HG02798 (cell line): Measurements from ENCODE around the gene SIM1.

Experiments used
- ATAC-seq: cut with Tn5 transposase; IDR thresholded peaks from one replicate; pipeline ENCODE4 v1.9.1; 2021; ENCODE audit warnings: mild to moderate bottlenecking; ENCODE audit not compliant: unreplicated experiment, poor library complexity

SIM1 gene

DNA sequence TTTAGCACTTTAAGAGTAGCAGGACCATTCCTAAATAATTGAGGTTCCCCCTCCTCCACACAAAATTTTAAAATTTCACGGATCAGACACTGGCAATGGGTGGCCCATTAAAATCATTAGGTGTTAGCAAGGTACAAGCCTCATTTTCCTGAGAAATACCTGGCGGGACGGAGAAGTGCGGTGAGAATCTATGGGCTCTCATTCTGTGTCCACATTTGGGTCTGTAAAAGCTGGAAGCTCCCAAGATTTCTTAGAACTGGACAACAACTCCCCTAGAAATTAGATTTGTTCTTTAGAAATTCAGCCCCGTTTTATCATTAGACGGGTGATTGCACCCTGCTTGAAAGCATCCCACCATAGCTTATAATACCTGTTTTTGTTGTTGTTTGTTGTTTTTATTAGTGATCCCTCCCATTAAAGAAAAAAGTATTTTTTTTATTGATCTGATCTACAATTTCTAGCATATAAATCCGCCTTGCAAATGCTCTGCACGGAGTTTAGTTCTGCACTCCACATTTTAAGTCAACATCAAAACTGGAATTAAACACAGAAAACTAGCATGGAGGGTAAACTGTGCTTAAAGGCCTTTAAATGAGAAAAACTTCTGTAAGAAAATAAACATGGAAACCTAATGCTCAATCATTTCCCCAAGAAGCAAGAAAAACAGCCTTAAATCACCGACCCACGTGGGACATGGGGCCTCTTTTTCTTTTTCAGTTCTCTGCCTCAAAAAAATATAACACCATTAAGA, 5.7 kb downstream of the SIM1 start:
- ATAC-seq = no peak

DNA sequence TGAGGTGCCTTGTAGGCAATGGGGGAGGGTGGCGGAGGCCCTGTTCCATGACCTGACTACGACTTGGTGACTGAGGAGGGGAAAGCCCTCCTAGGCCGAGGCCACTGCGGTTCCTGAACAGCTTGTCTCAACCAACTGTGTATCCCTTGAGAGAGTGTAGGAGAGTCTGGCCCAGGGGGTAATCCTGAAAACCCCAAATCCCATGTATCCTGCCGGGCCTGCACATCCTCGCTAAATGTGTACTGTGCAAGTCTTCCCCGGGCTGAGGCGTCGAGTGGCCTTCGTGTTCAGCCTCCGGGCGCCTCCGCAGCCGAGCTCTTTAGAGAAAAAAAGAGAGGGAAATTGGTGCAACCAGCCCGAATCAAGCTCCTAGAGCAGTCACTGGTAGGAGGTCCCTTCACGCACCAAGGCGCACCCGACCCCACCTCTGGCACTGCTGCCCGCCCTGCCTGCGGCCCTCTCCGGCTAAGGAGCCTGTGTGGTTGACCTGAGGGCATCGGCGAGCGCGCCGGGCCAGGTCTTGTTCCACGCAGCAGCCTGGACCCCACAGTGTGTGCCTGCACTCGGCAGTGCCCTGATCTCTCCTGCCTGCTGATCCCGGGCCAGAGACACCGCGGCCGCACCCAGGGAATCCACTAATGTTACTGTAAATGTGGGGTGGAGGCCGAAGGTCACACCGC, 7.3 kb downstream of the SIM1 start:
- no peak for ATAC-seq

DNA sequence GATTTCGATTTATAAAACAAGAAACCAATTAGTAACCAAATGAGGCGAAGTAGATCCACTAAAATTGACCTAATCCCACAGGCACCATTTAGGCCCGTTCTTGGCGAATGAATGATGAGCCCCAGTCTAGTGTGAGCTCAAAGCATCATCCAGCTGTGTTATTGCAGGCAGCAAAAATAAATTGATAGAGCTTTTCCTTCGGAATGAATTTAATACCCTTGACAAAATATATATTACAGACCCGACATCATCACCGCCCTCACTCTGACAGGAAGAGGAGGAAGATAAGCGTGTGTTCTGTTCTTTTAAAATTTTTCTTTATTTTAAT, 7.8 kb downstream of the SIM1 start:
- ATAC-seq = no peak

DNA sequence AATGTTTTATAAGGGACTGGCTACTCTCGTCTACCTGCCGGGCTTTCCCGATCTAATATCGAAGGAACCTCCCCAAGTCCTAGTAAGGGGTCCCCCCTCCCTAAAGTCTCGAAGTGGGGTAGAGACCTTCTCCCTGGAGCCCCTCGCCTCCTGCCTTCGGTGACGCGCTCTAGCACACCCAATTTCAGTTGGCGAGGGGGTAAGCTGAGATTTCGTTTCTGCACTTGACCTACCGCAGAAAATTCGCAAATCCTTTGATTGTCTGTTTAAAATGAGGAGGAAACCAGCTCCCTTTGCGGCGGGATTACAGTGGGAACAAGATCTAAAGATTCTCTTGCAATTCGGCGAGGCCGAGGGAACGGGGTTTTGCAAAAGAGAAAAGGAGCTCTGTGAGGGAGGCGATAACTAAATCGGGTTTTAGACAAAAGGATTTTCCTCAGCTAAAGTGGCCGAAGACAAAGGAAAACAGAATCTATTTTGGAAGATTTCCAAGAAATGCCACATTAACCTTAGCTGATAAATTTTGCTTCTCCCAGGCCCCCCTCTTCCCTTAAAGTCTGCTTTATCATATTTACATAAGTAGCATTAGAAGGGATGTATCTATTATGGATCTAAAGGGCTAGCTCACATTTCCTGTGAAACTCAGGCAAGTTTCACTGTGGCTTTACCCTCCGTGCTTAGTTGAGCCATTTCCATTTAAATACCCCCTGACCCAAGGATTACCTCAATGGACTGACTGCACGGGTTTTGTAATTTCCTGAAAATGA, 8.4 kb downstream of the SIM1 start:
- no peak for ATAC-seq

DNA sequence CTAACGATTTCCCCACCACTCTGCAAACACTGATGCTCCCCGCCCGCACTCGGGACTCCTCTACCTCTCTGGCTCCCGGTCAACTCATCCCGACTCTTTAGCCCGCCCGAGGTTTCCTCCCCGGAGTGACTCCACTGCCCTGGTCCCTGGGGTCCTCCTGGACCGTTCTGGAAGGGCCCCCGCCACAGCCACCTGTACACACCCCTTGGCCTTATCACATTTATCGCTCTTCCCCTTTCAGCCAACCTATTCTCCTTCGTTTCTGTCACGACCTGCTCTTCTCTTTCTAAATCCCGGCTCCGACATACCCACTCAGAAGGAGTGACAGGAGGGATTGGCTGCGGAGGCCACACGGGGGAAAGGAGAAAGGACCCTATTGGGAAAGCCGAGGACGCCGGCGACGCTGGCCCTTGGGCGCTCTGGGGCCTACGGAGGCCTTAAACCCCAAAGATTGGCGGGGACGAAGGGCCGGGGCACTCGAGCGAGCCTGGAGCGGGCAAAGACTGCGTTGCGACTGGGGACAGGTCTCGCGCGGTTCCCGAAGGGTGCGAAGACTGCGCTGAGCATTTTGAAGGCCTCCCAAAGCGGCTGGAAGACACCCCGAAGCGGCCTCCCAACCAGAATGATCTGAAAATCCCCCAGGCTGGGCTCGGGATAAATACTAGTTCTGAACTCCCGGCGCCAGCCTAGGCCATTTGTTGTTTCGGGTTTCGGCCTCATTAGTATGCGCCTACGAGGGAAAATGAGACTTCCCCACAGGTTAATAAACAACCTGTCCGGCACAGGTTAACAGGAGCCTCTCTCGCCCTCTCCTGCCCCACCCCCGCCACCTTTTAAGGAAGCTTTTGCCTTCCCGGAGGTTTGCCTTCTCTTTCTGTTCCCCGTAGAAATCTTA, 9.2 kb downstream of the SIM1 start:
- no peak for ATAC-seq

DNA sequence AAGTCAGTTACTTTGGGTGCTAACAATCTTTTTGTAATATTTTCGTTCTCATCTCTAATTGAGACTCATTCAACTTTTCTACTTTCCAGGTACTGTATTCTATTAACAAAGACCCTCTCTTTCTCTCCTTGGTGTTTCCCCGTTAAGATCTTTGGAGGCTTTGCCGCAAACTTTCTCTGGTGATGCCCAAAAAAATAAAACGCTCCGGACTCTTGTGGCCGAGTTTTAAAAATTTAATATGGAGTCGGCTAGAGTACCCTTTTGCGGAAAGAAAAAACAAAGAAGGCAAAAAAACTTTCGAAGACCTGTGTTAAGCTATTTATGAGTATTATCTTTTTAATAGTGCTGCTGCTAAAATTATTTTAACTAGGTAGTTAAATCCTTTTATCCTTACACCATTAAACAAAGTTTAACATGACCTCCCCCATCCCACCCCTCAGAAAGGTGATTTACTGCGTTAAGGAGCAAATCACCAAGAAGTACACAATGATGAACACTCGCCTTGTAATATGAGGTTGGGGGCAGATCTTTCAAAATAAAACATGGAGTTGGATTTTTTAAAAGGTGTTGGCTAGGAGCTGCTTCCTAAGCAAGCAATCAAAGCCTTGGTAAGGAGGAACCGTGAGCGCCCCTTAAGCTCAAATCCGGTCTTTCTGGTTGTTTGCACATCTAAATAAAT, 10.0 kb downstream of the SIM1 start:
- no peak for ATAC-seq

DNA sequence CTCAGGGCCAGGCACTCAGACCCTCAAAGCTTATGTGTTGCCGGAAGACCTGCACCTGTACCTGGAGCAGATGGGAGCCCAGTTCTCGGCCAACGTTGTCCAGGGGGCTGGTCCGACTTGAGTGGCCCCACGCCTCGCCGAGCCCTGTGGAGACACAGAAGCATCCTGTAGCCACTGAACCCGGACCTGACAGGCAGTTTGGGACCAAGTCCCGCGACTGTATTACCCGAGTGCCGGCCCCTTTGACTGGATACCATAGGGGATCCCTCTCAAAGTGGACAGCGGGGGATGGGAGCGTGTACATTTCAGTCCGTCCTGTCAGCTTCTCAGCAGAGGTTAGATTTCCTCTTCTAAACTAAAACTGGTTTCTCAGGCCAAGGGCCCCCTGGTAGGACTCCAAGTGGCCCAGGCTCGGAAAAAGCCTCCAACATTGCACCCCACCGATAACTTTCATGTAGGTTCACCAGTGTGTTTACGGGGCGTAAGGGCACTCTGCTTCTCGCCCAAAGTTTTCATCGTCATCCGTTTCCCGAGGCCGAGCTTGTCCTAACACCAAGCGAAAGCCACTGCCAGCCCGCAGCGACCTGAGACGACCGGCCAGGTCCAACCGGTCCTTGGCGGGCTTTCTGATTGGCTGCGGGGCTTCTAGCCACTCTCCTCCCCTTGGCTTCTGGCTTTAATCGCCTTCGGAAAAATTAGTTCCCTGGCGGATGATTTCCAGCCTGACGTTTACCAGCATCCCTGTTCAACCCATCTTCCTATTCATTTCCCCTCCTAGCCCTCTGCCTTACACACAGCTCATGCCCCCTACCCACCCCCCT, 10.8 kb downstream of the SIM1 start:
- no peak for ATAC-seq

DNA sequence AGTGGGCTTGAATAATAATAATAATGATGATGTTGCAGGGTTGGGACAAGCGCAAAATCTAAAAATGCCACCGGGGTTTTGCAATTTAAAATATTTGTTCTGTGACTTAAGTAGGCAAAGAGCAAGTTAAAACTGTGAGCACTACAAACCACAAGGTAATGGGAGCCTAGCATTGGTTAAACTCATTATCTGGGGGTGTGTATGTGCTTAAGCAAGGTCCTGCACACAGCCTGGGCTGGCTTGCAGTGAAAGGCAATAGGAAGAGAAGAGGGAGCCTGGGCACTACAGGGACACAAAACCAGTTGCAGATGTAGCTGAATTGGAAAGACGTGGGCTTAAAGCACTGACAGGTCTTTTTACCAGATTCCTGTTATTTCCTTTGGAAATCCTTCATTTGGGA, 11.7 kb downstream of the SIM1 start:
- no peak for ATAC-seq

DNA sequence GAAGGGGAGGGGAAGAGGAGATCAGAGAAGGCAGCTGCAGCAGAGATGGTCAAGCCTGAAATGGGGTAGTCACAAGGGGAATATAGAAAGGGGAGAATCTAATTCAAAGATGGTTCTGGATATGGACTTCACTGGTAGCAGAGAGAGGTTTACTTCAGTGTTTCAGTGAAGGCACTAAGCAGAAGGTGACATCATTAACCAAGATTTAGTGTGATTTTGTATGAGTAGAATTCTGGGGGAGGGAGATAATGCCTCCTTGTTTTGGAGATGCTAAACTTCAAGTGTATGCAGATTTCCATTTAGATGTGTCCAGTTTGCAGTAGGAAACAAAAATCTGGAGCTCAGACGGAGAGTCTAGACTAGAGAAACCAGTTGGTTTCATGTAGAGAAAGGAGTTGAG, 13.1 kb downstream of the SIM1 start:
- no peak for ATAC-seq

DNA sequence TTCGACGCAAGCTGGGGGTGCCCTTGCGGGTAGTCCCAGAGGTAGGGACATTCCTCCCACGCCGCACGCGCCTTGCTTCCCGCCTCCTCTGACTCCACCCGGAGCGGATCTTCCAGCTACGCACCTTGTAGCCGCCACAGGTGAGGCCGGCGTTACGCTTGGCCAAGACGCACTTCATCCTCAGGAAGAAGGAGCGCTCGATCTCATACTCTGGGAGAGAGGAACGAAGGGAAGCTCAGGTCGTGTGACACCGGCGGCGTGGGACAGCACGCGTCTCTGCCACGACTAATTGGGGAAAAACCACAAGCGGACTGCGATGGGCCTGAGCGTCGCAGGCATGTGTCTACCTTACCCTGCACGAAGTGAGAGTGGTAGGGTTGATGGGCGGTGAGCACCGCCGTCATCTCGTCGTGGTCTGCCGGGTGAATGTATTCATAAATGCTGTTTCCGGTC, 15.5 kb downstream of the SIM1 start:
- no peak for ATAC-seq

DNA sequence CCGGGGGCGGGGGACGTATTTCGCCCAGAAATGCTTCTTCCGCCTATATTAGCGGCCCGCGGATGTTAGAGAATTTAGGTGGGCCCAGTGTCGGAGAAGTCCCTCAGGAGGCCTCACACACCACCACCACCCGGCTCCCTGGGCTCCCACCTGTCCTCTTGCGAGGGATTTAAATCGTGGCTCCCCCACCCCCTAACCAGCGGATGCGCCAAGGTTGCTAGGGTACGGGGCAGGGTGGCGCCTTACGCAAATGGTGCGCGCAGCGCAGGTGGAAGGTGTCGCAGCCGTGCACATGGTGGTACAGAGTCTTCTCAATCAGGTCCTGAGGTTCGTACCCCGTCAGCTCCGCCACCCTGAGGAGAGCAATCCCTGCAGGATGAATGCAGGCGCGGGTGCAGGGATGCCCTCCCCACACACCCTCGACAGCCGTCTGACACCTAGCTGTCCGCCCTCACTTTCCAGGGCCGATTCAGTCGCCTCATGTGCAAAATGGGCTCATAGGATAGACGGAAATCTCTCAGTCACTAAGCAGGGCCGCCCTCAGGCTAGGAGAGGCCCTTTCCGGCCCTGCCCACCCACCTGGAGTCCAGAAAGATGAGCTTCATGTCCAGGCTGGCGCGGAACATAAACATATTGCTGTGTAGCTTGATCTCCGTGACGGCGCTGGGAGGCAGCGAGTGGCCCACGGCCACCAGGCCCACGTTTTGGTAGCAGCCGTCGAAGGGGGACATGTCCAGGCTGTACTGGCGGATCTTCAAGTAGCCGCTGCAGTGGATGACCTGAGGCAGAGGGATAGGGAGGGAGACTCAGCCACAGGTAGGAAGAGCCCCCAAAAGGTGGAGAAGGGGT, 16.6 kb downstream of the SIM1 start:
- ATAC-seq = no peak

DNA sequence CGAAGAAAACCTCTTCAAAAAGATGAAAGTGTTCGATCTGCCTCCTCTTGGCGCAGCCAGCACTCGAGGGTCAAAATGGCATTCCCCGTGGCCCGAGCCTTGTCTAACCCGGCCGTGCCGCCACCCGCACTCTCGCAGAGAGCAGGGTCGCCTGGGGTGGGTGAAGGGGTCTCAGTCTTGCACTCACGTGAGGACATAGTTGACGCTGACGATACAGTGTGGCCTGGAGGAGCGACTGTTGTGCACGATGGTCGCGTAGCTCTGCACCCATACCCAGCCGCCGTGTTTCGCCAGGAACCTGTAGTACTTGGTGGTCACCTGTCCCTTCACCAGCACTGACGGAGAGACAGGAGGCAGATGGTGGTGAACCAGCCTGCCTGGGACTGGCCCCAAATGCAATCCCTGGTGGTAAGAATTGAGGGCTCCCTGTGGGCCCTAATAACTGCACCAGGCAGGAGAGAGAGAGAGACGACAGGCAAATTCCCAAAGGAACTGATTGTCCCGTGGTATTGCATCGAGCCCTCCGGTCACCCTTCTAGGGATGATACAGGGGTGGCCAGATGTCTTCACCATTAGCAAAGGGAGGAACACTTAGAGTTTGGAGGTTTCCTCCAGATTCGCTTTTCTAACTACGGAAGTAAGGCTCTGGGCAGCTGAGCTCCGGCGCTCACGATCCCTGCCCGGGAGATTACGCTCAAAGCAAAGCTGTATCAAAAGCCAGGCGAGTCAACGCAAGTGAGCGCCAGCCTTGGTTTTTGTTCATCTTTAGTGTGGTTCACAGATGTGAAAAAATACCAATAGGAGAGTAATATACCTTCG, 17.4 kb downstream of the SIM1 start:
- no peak for ATAC-seq

DNA sequence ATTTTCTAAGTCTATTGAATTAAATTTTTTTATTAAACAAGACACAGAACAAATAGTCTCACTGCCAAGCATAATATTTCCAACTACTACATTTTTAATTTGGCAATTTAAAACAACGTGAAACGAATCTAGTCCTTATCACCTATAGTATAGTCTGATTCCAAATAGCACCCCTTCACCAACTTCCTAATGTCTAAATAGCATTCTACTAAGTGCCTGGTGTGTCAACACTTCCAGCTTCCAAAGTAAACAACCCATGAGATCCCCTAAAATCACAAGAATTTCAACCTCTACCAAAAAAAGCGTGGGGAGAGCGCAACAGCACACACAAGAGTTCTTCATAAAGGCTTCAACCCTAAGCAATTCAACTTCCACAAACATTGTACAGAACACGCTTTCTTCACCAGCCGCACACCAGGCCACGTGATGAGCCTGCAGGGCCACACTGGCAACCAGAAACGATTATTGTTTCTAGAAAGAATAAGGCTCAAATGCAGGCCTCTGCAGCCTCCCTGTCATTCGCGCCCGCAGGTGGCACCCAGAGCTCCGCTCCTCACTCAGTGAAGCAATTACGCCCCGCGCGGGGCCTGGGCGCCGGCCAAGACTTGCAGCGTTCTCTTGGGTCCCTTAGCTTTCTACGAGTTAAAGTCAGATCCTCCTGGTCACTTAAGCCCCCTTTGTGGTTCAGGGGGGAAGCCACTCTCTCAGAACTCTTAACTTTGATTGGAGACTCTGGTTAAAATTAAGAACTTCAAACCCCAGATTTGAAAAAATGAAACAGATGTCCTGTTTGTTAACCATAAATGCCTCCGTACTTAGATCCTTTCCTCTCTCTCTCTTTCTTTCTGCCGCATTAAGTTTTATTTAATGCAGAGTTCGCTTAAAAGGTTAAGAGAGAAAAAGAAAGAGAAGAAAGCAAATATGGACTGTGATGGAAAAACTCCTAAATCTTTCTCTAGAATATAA, 18.3 kb downstream of the SIM1 start:
- peak; percentile 45 for ATAC-seq

DNA sequence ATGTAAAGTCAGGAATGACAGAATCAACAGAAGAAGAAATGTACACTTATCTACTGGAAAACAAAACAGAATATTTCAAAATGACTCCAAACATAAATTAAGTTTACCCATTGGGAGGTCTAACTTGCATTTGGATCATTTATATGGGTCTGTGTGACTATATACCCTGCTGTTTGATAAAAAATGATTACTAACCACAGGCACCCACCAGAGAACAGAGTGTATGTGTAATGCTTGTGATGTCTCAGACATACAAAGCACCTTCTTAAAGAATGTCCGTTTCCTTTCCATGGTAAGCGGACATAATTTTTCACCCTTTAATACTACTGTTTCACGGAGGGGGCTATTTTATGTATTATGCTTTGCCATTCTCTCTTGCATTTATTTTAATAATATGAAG, 19.2 kb downstream of the SIM1 start:
- no peak for ATAC-seq

DNA sequence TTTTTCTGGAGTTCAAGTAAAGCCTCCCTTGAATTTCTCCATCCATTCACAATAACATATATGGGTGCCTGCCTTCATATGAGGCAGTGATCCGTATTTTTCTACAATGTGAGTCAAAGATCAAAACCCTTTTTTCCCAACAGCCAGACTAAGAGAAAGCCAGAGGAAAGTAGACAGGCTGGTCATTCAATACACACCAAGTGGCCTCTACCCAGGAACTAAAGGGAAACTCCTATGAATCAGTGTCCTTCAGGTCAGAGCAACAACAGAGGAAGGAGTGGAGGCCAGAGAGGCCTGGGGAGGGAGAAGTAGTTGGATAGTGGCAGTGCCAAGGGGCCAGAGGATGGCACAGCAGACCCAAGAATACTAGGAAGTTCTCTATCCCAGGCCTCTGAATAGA, 23.8 kb downstream of the SIM1 start:
- ATAC-seq = no peak

DNA sequence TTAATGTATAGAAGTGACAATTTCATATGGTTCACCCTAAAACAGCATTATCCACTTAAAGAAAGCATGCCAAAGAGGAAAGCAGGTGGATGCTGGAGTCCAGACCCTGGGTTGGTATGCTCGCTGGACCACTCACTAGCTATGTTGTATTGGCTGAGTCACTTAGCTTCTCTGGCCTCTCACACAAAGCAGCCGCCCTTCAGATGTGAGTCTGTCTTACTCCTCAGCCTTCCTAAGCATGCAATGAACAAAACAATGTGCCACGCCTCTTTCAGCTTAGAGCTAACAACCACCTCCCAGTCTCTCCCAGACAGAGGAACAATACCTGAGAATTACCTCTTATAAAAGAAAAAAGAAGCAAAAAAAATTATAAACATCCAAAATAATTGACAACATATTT, 29.4 kb downstream of the SIM1 start:
- ATAC-seq = no peak
